Neuronal stem cell (in vitro differentiated cells): ENCODE results near the gene MLIP.

Source experiments
- DNase-seq: peaks from one replicate; pipeline ENCODE4 v3.0.0-alpha.2; 2013; ENCODE audit warnings: low spot score
- H2AFZ ChIP-seq: one replicate; pipeline ENCODE4 v1.6.1; 2013; ENCODE audit warnings: mild to moderate bottlenecking, low read length, inconsistent platforms
- H2AK5ac ChIP-seq: 2 replicates; pipeline ENCODE4 v1.6.1; 2013; ENCODE audit warnings: low read depth, mild to moderate bottlenecking, inconsistent platforms, low read length, moderate library complexity, mixed read lengths
- H2BK120ac ChIP-seq: 2 replicates; pipeline ENCODE4 v1.6.1; 2013; ENCODE audit warnings: low read depth, mild to moderate bottlenecking, inconsistent platforms, low read length, moderate library complexity, mixed read lengths
- H2BK12ac ChIP-seq: one replicate; pipeline ENCODE4 v1.6.1; 2013; ENCODE audit warnings: low read length, inconsistent platforms
- H2BK15ac ChIP-seq: 2 replicates; pipeline ENCODE4 v1.6.1; 2013; ENCODE audit warnings: mild to moderate bottlenecking, low read length, inconsistent platforms, mixed read lengths
- H2BK5ac ChIP-seq: one replicate; pipeline ENCODE4 v1.6.1; 2013; ENCODE audit warnings: inconsistent platforms, mild to moderate bottlenecking, low read length, moderate library complexity
- H3K14ac ChIP-seq: one replicate; pipeline ENCODE4 v1.6.1; 2013; ENCODE audit warnings: low read length, inconsistent platforms
- H3K18ac ChIP-seq: 2 replicates; pipeline ENCODE4 v1.6.1; 2013; ENCODE audit warnings: low read length, inconsistent platforms
- H3K23ac ChIP-seq: 2 replicates; pipeline ENCODE4 v1.6.1; 2013; ENCODE audit warnings: low read depth, mild to moderate bottlenecking, mixed read lengths, low read length, inconsistent platforms; ENCODE audit not compliant: poor library complexity
- H3K27ac ChIP-seq: replicated peaks from 3 replicates; pipeline ENCODE4 v1.5.1; 2013; ENCODE audit warnings: low read length, inconsistent platforms
- H3K27me3 ChIP-seq, 3 experiments: 2 replicates each; pipeline ENCODE4 v1.6.1; 2013; ENCODE audit warnings: low read length in 3 of 3, mild to moderate bottlenecking in 2 of 3, inconsistent platforms in 1 of 3, low read depth in 1 of 3, mixed read lengths in 1 of 3, moderate library complexity in 1 of 3; ENCODE audit not compliant: control insufficient read depth in 3 of 3, insufficient read depth in 3 of 3
- H3K36me3 ChIP-seq, 2 donors: replicated peaks in 1 of 2; 2 replicates each; pipeline ENCODE4 v1.6.1; 2013; ENCODE audit warnings: low read length in 2 of 2; ENCODE audit not compliant: control insufficient read depth in 2 of 2, insufficient read depth in 2 of 2
- H3K4ac ChIP-seq: 2 replicates; pipeline ENCODE4 v1.6.1; 2013; ENCODE audit warnings: inconsistent platforms, mild to moderate bottlenecking, low read length, moderate library complexity
- H3K4me1 ChIP-seq, 2 donors: 1 replicate in 1 of 2; 2 replicates in 1 of 2; pipeline ENCODE4 v1.6.1; 2013; ENCODE audit warnings: low read length in 2 of 2, low read depth in 1 of 2; ENCODE audit not compliant: control insufficient read depth in 2 of 2, insufficient read depth in 1 of 2
- H3K4me2 ChIP-seq: one replicate; pipeline ENCODE4 v1.6.1; 2013; ENCODE audit warnings: mild to moderate bottlenecking, low read length, inconsistent platforms; ENCODE audit not compliant: insufficient read depth, poor library complexity, severe bottlenecking
- H3K4me3 ChIP-seq, 2 donors: 2 replicates each; pipeline ENCODE4 v1.5.1; 2013; ENCODE audit warnings: low read length in 2 of 2, mild to moderate bottlenecking in 2 of 2, inconsistent platforms in 1 of 2, moderate library complexity in 1 of 2
- H3K79me1 ChIP-seq: one replicate; pipeline ENCODE4 v1.6.1; 2013; ENCODE audit warnings: low read depth, mild to moderate bottlenecking, inconsistent platforms, low read length, moderate library complexity
- H3K9ac ChIP-seq: one replicate; pipeline ENCODE4 v1.6.1; 2013; ENCODE audit warnings: mild to moderate bottlenecking, low read depth, low read length, inconsistent platforms; ENCODE audit not compliant: poor library complexity
- H3K9me3 ChIP-seq, 2 donors: replicated peaks in 1 of 2; 2 replicates each; pipeline versions ENCODE3 to v1.6.1; 2013; ENCODE audit warnings: low read length in 2 of 2, mild to moderate bottlenecking in 2 of 2, inconsistent platforms in 1 of 2, low read depth in 1 of 2, mixed read lengths in 1 of 2, moderate library complexity in 1 of 2; ENCODE audit not compliant: control insufficient read depth in 2 of 2, insufficient read depth in 1 of 2
- H4K8ac ChIP-seq: one replicate; pipeline ENCODE4 v1.6.1; 2013; ENCODE audit warnings: low read depth, mild to moderate bottlenecking, inconsistent platforms, low read length, moderate library complexity
- H4K91ac ChIP-seq: one replicate; pipeline ENCODE4 v1.6.1; 2013; ENCODE audit warnings: low read length, low read depth, mild to moderate bottlenecking, inconsistent platforms; ENCODE audit not compliant: poor library complexity
- WGBS, 2 donors: extraction: QIAGEN DNeasy Blood & Tissue Kit; methylation state at CpG; one replicate each; pipeline ENCODE4 v1.1.7; 2013; ENCODE audit warnings: missing lambda C conversion rate in 2 of 2, mixed read lengths in 1 of 2; ENCODE audit not compliant: insufficient read length in 2 of 2, insufficient replicate concordance in 1 of 2; ENCODE audit errors: extremely low coverage in 2 of 2; 5-methylcytosine and 5-hydroxymethylcytosine counted together

MLIP gene

GRCh38 chr6:54214286-54214685, 103.0 kb downstream of the MLIP start:
- H3K4me1 ChIP-seq: no peaks in the 10 kb centered on the region
- no CpG with 5 or more reads among the region's 1 CpG for WGBS, 2 donors
- H4K91ac ChIP-seq: no peak overlapping the region
- no peak overlapping the region for H3K14ac ChIP-seq
- no peak overlapping the region for H3K9ac ChIP-seq
- no peaks in the 10 kb centered on the region for H3K36me3 ChIP-seq
- H2AFZ ChIP-seq: no peak overlapping the region
- H4K8ac ChIP-seq: no peak overlapping the region
- H2AK5ac ChIP-seq: no peak overlapping the region
- H2BK5ac ChIP-seq: no peak overlapping the region
- H3K79me1 ChIP-seq: no peaks in the 10 kb centered on the region
- no peak overlapping the region for H2BK120ac ChIP-seq
- H2BK15ac ChIP-seq: no peak overlapping the region
- H3K4me2 ChIP-seq: no peak overlapping the region
- H3K23ac ChIP-seq: no peak overlapping the region
- H3K27ac ChIP-seq: no peak overlapping the region
- H3K4me3 ChIP-seq: no peak overlapping the region
- no peak overlapping the region for H3K4ac ChIP-seq
- DNase-seq: no peak
- H3K27me3 ChIP-seq: no peaks in the 10 kb centered on the region
- no peaks in the 10 kb centered on the region for H3K9me3 ChIP-seq
- no peak overlapping the region for H3K18ac ChIP-seq
- no peak overlapping the region for H2BK12ac ChIP-seq

GRCh38 chr6:54216336-54216735, 105.1 kb downstream of the MLIP start:
- H3K27me3 ChIP-seq: no peaks in the 10 kb centered on the region
- no peak overlapping the region for H3K4me3 ChIP-seq
- H2BK5ac ChIP-seq: no peak overlapping the region
- no peak overlapping the region for H2BK12ac ChIP-seq
- no peak overlapping the region for H2BK120ac ChIP-seq
- no peak overlapping the region for H3K4ac ChIP-seq
- no peak overlapping the region for H3K27ac ChIP-seq
- no peak for DNase-seq
- H3K14ac ChIP-seq: no peak overlapping the region
- H3K9ac ChIP-seq: no peak overlapping the region
- no peak overlapping the region for H2AK5ac ChIP-seq
- H3K23ac ChIP-seq: no peak overlapping the region
- no peak overlapping the region for H2AFZ ChIP-seq
- H4K91ac ChIP-seq: no peak overlapping the region
- H3K4me2 ChIP-seq: no peak overlapping the region
- H3K9me3 ChIP-seq: no peaks in the 10 kb centered on the region
- H3K79me1 ChIP-seq: no peaks in the 10 kb centered on the region
- H2BK15ac ChIP-seq: no peak overlapping the region
- H4K8ac ChIP-seq: no peak overlapping the region
- no peaks in the 10 kb centered on the region for H3K36me3 ChIP-seq
- H3K4me1 ChIP-seq: no peaks in the 10 kb centered on the region
- H3K18ac ChIP-seq: no peak overlapping the region

- no peak overlapping the region for H3K27ac ChIP-seq
- H2BK120ac ChIP-seq: no peak overlapping the region
- no peak overlapping the region for H4K8ac ChIP-seq
- no peak overlapping the region for H3K4me2 ChIP-seq
- H4K91ac ChIP-seq: no peak overlapping the region
- no peak overlapping the region for H3K4ac ChIP-seq
- H3K18ac ChIP-seq: no peak overlapping the region
- H3K4me1 ChIP-seq: no peaks in the 10 kb centered on the region
- no peak overlapping the region for H2AK5ac ChIP-seq
- H2BK5ac ChIP-seq: no peak overlapping the region
- no peak overlapping the region for H3K4me3 ChIP-seq
- no peaks in the 10 kb centered on the region for H3K9me3 ChIP-seq
- WGBS, 2 donors: no CpG with 5 or more reads among the region's 3 CpGs
- no peak overlapping the region for H3K14ac ChIP-seq
- no peak overlapping the region for H3K23ac ChIP-seq
- DNase-seq: no peak
- no peaks in the 10 kb centered on the region for H3K27me3 ChIP-seq
- peak overlapping the region; percentile 71 for H2AFZ ChIP-seq
- no peaks in the 10 kb centered on the region for H3K36me3 ChIP-seq
- H2BK15ac ChIP-seq: no peak overlapping the region
- no peak overlapping the region for H2BK12ac ChIP-seq
- H3K9ac ChIP-seq: no peak overlapping the region
- no peaks in the 10 kb centered on the region for H3K79me1 ChIP-seq
Measured at GRCh38 chr6:54217018-54217417, 105.8 kb downstream of the MLIP start.

- WGBS, 2 donors: no CpG with 5 or more reads among the region's 1 CpG
- DNase-seq: no peak
Measured at GRCh38 chr6:54222217-54222616, 111.0 kb downstream of the MLIP start.

More at GRCh38 chr6:54222217-54222616, 111.0 kb downstream of the MLIP start:
- Histone ChIP-seq H3K27me3 (no peaks in the 10 kb centered on the region), H3K4me2 (no peak overlapping the region), H3K9me3 (no peaks in the 10 kb centered on the region), H2BK120ac (no peak overlapping the region), H4K8ac (no peak overlapping the region), H3K36me3 (no peaks in the 10 kb centered on the region), H3K27ac (no peak overlapping the region), H3K4ac (no peak overlapping the region), H2BK12ac (no peak overlapping the region), H3K18ac (no peak overlapping the region), H2AFZ (no peak overlapping the region), H3K23ac (no peak overlapping the region), H3K14ac (no peak overlapping the region), H2AK5ac (no peak overlapping the region), H3K79me1 (no peaks in the 10 kb centered on the region), H3K4me1 (no peaks in the 10 kb centered on the region), H4K91ac (no peak overlapping the region), H2BK5ac (no peak overlapping the region), H3K9ac (no peak overlapping the region), H3K4me3 (no peak overlapping the region), H2BK15ac (no peak overlapping the region)
